ENCODE data around the gene LGALS4. TPM values are rescaled to one million over a fixed set of nuclear protein-coding genes. Genes with fewer than 3 reads are reported as not detected.

LGALS4 gene
- total RNA-seq, 1 donor from 2014 or later = 0.32 TPM

DNA sequence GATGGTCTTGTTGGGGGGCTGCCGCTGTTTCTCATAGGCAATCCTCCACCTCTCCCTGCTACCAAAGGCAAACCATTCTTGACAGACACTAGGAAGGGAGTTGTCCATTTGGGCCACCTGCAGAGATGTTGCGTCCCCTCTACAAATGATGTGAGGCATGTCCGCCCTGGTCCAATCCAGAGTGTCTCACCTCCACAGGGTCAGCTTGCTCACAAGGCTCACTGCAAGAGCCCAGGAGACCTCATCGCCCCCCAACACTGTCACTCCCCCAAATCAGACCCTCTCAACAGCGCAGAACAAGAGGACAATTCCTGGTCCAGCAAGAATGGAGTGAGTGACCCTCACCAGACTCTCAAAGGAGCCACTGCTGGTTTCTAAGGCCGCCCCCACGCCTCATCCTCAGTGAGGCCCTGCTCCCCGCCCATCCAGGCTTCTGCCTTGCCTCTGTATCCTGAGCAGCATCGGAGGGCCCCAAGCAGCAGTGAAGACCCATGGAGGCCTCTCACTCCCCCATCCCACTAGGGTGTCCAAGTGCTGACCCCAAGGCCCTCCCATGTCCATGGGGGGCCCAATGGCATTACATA, 30.5 kb upstream of the LGALS4 start:
- no peaks in the 10 kb centered on the region for H3K9me3 ChIP-seq (ENCODE audit: insufficient read depth, low read depth, low read length)
- H3K79me2 ChIP-seq (ENCODE audit: insufficient read depth, low read length) = peaks cover 81% of the 10 kb centered on the region
- no peak overlapping the region for H3K4me3 ChIP-seq (ENCODE audit: insufficient read depth, low read depth, low read length)
- no peaks in the 10 kb centered on the region for H3K27me3 Mint-ChIP-seq (ENCODE audit: low read depth, unreplicated experiment)
- DNase-seq (ENCODE audit: low read depth) = no peak
- H3K9ac ChIP-seq (ENCODE audit: low read length) = no peak overlapping the region
- no peaks in the 10 kb centered on the region for H3K27me3 ChIP-seq (ENCODE audit: insufficient read depth, low read length)
- peaks cover 9% of the 10 kb centered on the region for H3K4me1 ChIP-seq (ENCODE audit: insufficient read depth, low read length)
- peaks cover 80% of the 10 kb centered on the region for H3K36me3 ChIP-seq (ENCODE audit: insufficient read depth, low read length)
- peaks cover 19% of the 10 kb centered on the region for H3K4me1 Mint-ChIP-seq (ENCODE audit: low read depth, unreplicated experiment)
- TF ChIP-seq EZH2 (IDR thresholded peaks at IDR 0.05; ENCODE audit: insufficient read depth, low read length) = no peak
- TF ChIP-seq, protein P1, sequence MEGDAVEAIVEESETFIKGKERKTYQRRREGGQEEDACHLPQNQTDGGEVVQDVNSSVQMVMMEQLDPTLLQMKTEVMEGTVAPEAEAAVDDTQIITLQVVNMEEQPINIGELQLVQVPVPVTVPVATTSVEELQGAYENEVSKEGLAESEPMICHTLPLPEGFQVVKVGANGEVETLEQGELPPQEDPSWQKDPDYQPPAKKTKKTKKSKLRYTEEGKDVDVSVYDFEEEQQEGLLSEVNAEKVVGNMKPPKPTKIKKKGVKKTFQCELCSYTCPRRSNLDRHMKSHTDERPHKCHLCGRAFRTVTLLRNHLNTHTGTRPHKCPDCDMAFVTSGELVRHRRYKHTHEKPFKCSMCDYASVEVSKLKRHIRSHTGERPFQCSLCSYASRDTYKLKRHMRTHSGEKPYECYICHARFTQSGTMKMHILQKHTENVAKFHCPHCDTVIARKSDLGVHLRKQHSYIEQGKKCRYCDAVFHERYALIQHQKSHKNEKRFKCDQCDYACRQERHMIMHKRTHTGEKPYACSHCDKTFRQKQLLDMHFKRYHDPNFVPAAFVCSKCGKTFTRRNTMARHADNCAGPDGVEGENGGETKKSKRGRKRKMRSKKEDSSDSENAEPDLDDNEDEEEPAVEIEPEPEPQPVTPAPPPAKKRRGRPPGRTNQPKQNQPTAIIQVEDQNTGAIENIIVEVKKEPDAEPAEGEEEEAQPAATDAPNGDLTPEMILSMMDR (IDR thresholded peaks at IDR 0.05; ENCODE audit: insufficient read depth, low read depth, low read length) = no peak
- no peak overlapping the region for H3K27ac ChIP-seq (ENCODE audit: low read depth, low read length)
- no peak for FAIRE-seq
- no peak overlapping the region for H2AFZ ChIP-seq (ENCODE audit: low read depth, low read length)
- H4K20me1 ChIP-seq (ENCODE audit: insufficient read depth, low read length) = peaks cover 96% of the 10 kb centered on the region
- H3K4me2 ChIP-seq (ENCODE audit: low read length) = no peak overlapping the region
- no peak overlapping the region for H3K27ac Mint-ChIP-seq (ENCODE audit: unreplicated experiment)
- H3K4me3 Mint-ChIP-seq (ENCODE audit: unreplicated experiment) = no peak overlapping the region
- peaks cover 31% of the 10 kb centered on the region for H3K36me3 Mint-ChIP-seq (ENCODE audit: low read depth, unreplicated experiment)
- no peaks in the 10 kb centered on the region for H3K9me3 Mint-ChIP-seq (ENCODE audit: unreplicated experiment)

DNA sequence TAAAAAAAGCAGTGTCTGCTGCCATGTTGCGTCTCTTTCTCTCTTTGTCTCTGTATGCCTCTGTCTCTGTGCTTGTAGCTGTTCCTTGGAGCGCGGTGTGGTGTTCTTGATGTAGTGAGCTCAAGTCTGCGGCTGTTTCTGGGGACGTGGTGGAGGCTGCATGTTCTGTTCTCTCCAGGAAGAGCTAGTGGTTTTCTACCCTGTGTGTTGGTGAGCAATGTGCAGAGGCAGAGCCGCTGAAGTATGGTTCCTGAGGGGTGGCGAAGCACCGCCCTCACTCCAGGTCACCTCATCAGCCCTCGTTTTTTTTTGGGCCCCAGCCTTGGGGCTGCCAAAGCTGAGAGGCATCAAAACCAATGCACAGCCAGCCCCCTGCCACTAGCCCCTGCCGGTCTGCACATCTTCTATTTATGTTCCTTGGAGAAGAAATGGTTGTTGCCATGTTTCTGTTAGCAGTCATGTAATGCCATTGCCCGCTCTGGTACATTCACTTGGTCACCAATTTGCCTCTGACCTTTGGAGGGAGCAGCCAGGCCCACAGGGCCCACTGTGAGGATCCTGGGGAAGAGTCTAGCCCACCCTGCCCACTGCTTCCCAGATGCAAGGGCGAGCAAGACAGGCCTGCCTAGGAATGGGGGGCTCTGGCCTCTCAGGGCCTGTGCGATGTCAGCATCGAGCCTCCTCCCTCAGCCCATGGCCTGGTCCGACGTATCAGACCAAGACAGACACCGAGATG, 29.9 kb upstream of the LGALS4 start:
- DNase-seq (ENCODE audit: low read depth) (no peak), FAIRE-seq (no peak)
- H3K27ac Mint-ChIP-seq (ENCODE audit: unreplicated experiment) = no peak overlapping the region
- H3K9me3 ChIP-seq (ENCODE audit: insufficient read depth, low read depth, low read length) = no peaks in the 10 kb centered on the region
- H3K4me1 ChIP-seq (ENCODE audit: insufficient read depth, low read length) = peaks cover 4% of the 10 kb centered on the region
- H3K36me3 ChIP-seq (ENCODE audit: insufficient read depth, low read length) = peaks cover 84% of the 10 kb centered on the region
- peaks cover 96% of the 10 kb centered on the region for H4K20me1 ChIP-seq (ENCODE audit: insufficient read depth, low read length)
- H3K4me3 Mint-ChIP-seq (ENCODE audit: unreplicated experiment) = no peak overlapping the region
- H3K27me3 ChIP-seq (ENCODE audit: insufficient read depth, low read length) = no peaks in the 10 kb centered on the region
- H3K36me3 Mint-ChIP-seq (ENCODE audit: low read depth, unreplicated experiment) = peaks cover 28% of the 10 kb centered on the region
- no peak for TF ChIP-seq EZH2 (IDR thresholded peaks at IDR 0.05; ENCODE audit: insufficient read depth, low read length)
- H3K9ac ChIP-seq (ENCODE audit: low read length) = no peak overlapping the region
- H2AFZ ChIP-seq (ENCODE audit: low read depth, low read length) = no peak overlapping the region
- H3K4me1 Mint-ChIP-seq (ENCODE audit: low read depth, unreplicated experiment) = peaks cover 14% of the 10 kb centered on the region
- H3K27me3 Mint-ChIP-seq (ENCODE audit: low read depth, unreplicated experiment) = no peaks in the 10 kb centered on the region
- no peak overlapping the region for H3K4me3 ChIP-seq (ENCODE audit: insufficient read depth, low read depth, low read length)
- H3K9me3 Mint-ChIP-seq (ENCODE audit: unreplicated experiment) = no peaks in the 10 kb centered on the region
- no peak overlapping the region for H3K4me2 ChIP-seq (ENCODE audit: low read length)
- H3K79me2 ChIP-seq (ENCODE audit: insufficient read depth, low read length) = peaks cover 75% of the 10 kb centered on the region
- H3K27ac ChIP-seq (ENCODE audit: low read depth, low read length) = no peak overlapping the region

DNA sequence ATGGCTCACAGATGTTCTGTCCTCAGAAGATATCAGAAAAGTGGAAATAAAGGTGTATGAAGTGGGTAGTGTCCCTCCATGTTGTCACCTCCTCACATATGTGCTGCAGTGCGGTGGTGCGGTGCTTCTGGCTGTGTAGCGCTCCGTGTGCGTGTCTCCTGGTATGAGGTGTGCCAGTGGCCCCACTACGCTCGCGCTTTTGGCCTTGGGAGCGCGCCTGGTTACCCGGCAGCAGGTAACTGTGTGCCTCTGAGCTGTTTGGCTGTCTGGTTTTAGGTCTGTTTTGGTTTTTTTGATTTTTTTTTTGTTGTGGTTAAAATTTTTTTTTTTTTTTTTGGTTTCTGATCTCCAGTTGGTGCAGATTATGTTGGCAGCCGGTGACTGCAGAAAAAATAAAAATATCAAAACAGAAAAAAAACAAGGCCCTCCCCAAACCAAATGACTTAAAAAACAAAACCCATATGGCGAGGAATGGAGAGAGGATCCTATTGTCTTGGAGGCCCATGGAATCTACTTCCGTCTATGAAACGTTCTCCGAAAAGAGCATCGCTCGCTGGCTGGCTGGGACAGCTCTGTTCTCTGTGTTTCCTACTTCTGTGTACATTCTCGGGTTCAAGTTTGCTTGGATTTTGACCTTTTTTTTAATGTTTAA, 29.2 kb upstream of the LGALS4 start:
- Mint-ChIP-seq H3K27ac (ENCODE audit: unreplicated experiment) (no peak overlapping the region), H3K36me3 (ENCODE audit: low read depth, unreplicated experiment) (peaks cover 34% of the 10 kb centered on the region), H3K9me3 (ENCODE audit: unreplicated experiment) (no peaks in the 10 kb centered on the region), H3K4me3 (ENCODE audit: unreplicated experiment) (no peak overlapping the region), H3K4me1 (ENCODE audit: low read depth, unreplicated experiment) (peaks cover 10% of the 10 kb centered on the region), H3K27me3 (ENCODE audit: low read depth, unreplicated experiment) (no peaks in the 10 kb centered on the region)
- Histone ChIP-seq H4K20me1 (ENCODE audit: insufficient read depth, low read length) (peaks cover 96% of the 10 kb centered on the region), H3K9ac (ENCODE audit: low read length) (no peak overlapping the region), H2AFZ (ENCODE audit: low read depth, low read length) (no peak overlapping the region), H3K4me1 (ENCODE audit: insufficient read depth, low read length) (peaks cover 3% of the 10 kb centered on the region), H3K27me3 (ENCODE audit: insufficient read depth, low read length) (no peaks in the 10 kb centered on the region), H3K79me2 (ENCODE audit: insufficient read depth, low read length) (peaks cover 68% of the 10 kb centered on the region), H3K27ac (ENCODE audit: low read depth, low read length) (no peak overlapping the region), H3K4me2 (ENCODE audit: low read length) (no peak overlapping the region), H3K36me3 (ENCODE audit: insufficient read depth, low read length) (peaks cover 84% of the 10 kb centered on the region), H3K4me3 (ENCODE audit: insufficient read depth, low read depth, low read length) (no peak overlapping the region), H3K9me3 (ENCODE audit: insufficient read depth, low read depth, low read length) (no peaks in the 10 kb centered on the region)
- TF ChIP-seq EZH2 (IDR thresholded peaks at IDR 0.05; ENCODE audit: insufficient read depth, low read length) = no peak
- TF ChIP-seq, protein P1 (IDR thresholded peaks at IDR 0.05; ENCODE audit: insufficient read depth, low read depth, low read length) = no peak
- DNase-seq (ENCODE audit: low read depth) (no peak), FAIRE-seq (no peak)
